ENCODE data around the gene ATP5IF1. TPM values are rescaled to one million over a fixed set of nuclear protein-coding genes. Genes with fewer than 3 reads are reported as not detected.

Gene ATP5IF1
- total RNA-seq, 1 donor: 51.8 TPM

GRCh38 chr1:28197682-28198415 lies 38.1 kb upstream of the ATP5IF1 start:
- Histone ChIP-seq H3K4me1 (ENCODE audit: insufficient read depth, low read length) (no peaks in the 10 kb centered on the region), H3K36me3 (ENCODE audit: insufficient read depth, low read length) (peaks cover 31% of the 10 kb centered on the region), H3K27ac (ENCODE audit: low read depth, low read length) (no peak overlapping the region), H3K4me2 (ENCODE audit: insufficient read depth, low read length) (no peak overlapping the region), H3K4me3 (ENCODE audit: insufficient read depth, low read length) (no peak overlapping the region), H3K9me3 (ENCODE audit: low read depth, low read length) (no peaks in the 10 kb centered on the region), H2AFZ (ENCODE audit: low read length) (no peak overlapping the region), H3K79me2 (ENCODE audit: insufficient read depth, low read length) (no peaks in the 10 kb centered on the region), H4K20me1 (ENCODE audit: insufficient read depth, low read length) (no peaks in the 10 kb centered on the region), H3K27me3 (ENCODE audit: insufficient read depth, low read length) (no peaks in the 10 kb centered on the region)
- no peak for TF ChIP-seq CTCF (IDR thresholded peaks at IDR 0.05; ENCODE audit: extremely low read depth, low read depth, low read length)
- DNase-seq (ENCODE audit: insufficient read length, low spot score, missing footprints): no peak

- Histone ChIP-seq H3K4me3 (ENCODE audit: insufficient read depth, low read length) (no peak overlapping the region), H4K20me1 (ENCODE audit: insufficient read depth, low read length) (no peaks in the 10 kb centered on the region), H3K9me3 (ENCODE audit: low read depth, low read length) (no peaks in the 10 kb centered on the region), H3K4me2 (ENCODE audit: insufficient read depth, low read length) (no peak overlapping the region), H3K79me2 (ENCODE audit: insufficient read depth, low read length) (no peaks in the 10 kb centered on the region), H3K4me1 (ENCODE audit: insufficient read depth, low read length) (no peaks in the 10 kb centered on the region), H3K27ac (ENCODE audit: low read depth, low read length) (no peak overlapping the region), H2AFZ (ENCODE audit: low read length) (no peak overlapping the region), H3K36me3 (ENCODE audit: insufficient read depth, low read length) (peaks cover 47% of the 10 kb centered on the region), H3K27me3 (ENCODE audit: insufficient read depth, low read length) (no peaks in the 10 kb centered on the region)
- no peak for DNase-seq (ENCODE audit: insufficient read length, low spot score, missing footprints)
- TF ChIP-seq CTCF (IDR thresholded peaks at IDR 0.05; ENCODE audit: extremely low read depth, low read depth, low read length): no peak
Observed at GRCh38 chr1:28199328-28200233, 36.3 kb upstream of the ATP5IF1 start.

GRCh38 chr1:28200234-28200873 lies 35.6 kb upstream of the ATP5IF1 start:
- no peaks in the 10 kb centered on the region for H3K27me3 ChIP-seq (ENCODE audit: insufficient read depth, low read length)
- no peak for DNase-seq (ENCODE audit: insufficient read length, low spot score, missing footprints)
- no peak overlapping the region for H3K4me3 ChIP-seq (ENCODE audit: insufficient read depth, low read length)
- no peaks in the 10 kb centered on the region for H3K79me2 ChIP-seq (ENCODE audit: insufficient read depth, low read length)
- no peak overlapping the region for H3K4me2 ChIP-seq (ENCODE audit: insufficient read depth, low read length)
- no peaks in the 10 kb centered on the region for H3K4me1 ChIP-seq (ENCODE audit: insufficient read depth, low read length)
- no peak for TF ChIP-seq CTCF (IDR thresholded peaks at IDR 0.05; ENCODE audit: extremely low read depth, low read depth, low read length)
- peaks cover 51% of the 10 kb centered on the region for H3K36me3 ChIP-seq (ENCODE audit: insufficient read depth, low read length)
- H4K20me1 ChIP-seq (ENCODE audit: insufficient read depth, low read length): no peaks in the 10 kb centered on the region
- H3K27ac ChIP-seq (ENCODE audit: low read depth, low read length): no peak overlapping the region
- no peaks in the 10 kb centered on the region for H3K9me3 ChIP-seq (ENCODE audit: low read depth, low read length)
- H2AFZ ChIP-seq (ENCODE audit: low read length): no peak overlapping the region

All from osteoblast (primary cell).